Measurements from ENCODE around the gene FAM118A. TPM values are rescaled to one million over a fixed set of nuclear protein-coding genes. Genes with fewer than 3 reads are reported as not detected.
"Not testable (repeated sequence)": the region's sequence is repeated elsewhere in the genome, so short reads cannot be mapped to it uniquely, and the experiment has no call there.

The FAM118A gene
- total RNA-seq, 5 donors from 2014 or later (not counting 1 experiment from before 2014, with no cell fraction given) = 53.5 to 394 (median 154) TPM

DNA sequence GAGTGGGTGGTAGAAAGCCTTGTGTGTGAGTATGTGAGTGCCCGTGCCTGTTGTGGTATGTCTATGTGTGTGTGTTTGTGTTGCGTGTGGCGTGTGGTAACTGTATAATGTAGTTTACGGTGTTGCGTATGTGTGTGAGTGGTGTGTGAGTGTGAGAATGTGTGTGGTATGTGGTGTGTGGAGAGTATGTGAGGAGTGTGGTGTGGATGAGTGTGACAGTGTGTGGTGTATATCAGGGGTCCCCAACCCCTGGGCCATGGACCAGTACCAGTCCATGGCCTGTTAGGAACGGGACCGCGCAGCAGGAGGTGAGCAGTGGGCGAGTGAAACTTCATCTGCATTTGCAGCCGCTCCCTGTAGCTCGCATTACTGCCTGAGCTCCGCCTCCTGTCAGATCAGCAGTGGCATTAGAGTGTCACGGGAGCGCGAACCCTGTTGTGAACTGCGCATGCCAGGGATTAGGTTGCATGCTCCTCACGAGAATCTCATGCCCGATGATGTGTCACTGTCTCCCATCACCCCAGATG lies 19.3 kb upstream of the FAM118A start:
- Mint-ChIP-seq H3K9me3 (no peaks in the 10 kb centered on the region), H3K36me3 (no peaks in the 10 kb centered on the region), H3K27me3 (peaks cover 0 to 3% of the 10 kb centered on the region in 2 donors), H3K27ac (no peak overlapping the region), H3K4me3 (no peak overlapping the region), H3K4me1 (peaks cover 0 to 9% (median 2%) of the 10 kb centered on the region in 3 donors)
- Histone ChIP-seq H3K9me3 (no peaks in the 10 kb centered on the region), H3K4me3 (ENCODE audit: control insufficient read depth in 1 of 2, extremely low read depth in 1 of 2, low read length in 1 of 2) (no peak overlapping the region), H3K27ac (ENCODE audit: low read length) (no peak overlapping the region), H3K27me3 (replicated peaks in 1 of 2; ENCODE audit: control insufficient read depth in 2 of 2, extremely low read depth in 1 of 2, insufficient read depth in 2 of 2, low read length in 1 of 2) (peaks cover 0 to 17% of the 10 kb centered on the region in 2 experiments), H3K4me1 (ENCODE audit: control insufficient read depth in 1 of 2, extremely low read depth in 1 of 2, insufficient read depth in 2 of 2, low read length in 2 of 2) (peaks cover 0 to 20% of the 10 kb centered on the region in 2 experiments), H3K36me3 (ENCODE audit: control insufficient read depth in 2 of 2, extremely low read depth in 1 of 2, insufficient read depth in 1 of 2, low read length in 1 of 2) (no peaks in the 10 kb centered on the region)
- 94% methylated on average over 16 of the region's 18 CpGs for WGBS (ENCODE audit: insufficient coverage)
- ChIA-PET POLR2A (no interaction called here), CTCF (no interaction called here)
- DNase-seq = no peak
- peak in 1 of 4 experiments; percentile 39 for ATAC-seq (replicated peaks in 1 of 4)

DNA sequence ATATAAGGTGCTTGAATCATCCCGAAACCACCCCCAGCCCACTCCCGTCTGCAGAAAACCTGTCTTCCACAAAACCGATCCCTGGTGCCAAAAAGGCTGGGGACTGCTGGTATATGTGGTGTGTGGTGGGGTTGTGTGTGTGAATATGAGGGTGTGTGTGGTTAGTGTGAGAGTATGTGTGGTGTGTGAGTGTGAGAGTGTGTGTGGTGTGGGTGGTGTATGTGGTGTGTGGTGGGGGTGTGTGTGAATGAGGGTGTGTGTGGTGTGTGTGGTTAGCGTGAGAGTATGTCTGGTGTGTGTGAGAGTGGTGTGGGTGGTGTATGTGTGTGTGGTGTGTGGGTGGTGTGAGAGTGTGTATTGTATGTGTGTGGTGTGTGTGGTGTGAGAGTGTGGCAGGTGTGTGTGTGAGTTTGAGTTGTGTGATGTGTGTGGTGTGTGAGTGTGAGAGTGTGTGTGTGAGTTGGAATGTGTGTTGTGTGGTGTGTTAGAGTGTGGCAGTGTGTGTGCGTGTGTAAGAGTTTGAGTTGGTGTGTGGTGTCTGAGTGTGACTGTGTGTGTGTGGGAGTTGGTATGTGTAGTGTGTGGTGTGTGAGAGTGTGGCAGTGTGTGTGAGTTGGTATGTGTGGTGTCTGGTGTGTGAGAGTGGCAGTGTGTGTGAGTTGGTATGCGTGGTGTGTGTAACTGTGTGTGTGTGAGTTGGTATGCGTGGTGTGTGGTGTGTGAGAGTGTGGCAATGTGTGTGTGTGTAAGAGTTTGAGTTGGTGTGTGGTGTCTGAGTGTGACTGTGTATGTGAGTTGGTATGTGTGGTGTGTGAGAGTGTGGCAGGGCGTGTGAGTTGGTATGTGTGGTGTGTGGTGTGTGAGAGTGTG lies 18.4 kb upstream of the FAM118A start:
- DNase-seq (peak in 2 of 35 experiments; percentile 21 to 43), ATAC-seq (replicated peaks in 1 of 4) (no peak)
- Histone ChIP-seq H3K9me3 (no peaks in the 10 kb centered on the region), H3K27ac (ENCODE audit: low read length) (no peak overlapping the region), H3K36me3 (ENCODE audit: control insufficient read depth in 2 of 2, extremely low read depth in 1 of 2, insufficient read depth in 1 of 2, low read length in 1 of 2) (no peaks in the 10 kb centered on the region), H3K4me3 (ENCODE audit: control insufficient read depth in 1 of 2, extremely low read depth in 1 of 2, low read length in 1 of 2) (no peak overlapping the region), H3K27me3 (replicated peaks in 1 of 2; ENCODE audit: control insufficient read depth in 2 of 2, extremely low read depth in 1 of 2, insufficient read depth in 2 of 2, low read length in 1 of 2) (peaks cover 0 to 11% of the 10 kb centered on the region in 2 experiments), H3K4me1 (ENCODE audit: control insufficient read depth in 1 of 2, extremely low read depth in 1 of 2, insufficient read depth in 2 of 2, low read length in 2 of 2) (peaks cover 0 to 29% of the 10 kb centered on the region in 2 experiments)
- H3K4me1 Mint-ChIP-seq = peaks cover 5 to 16% (median 9%) of the 10 kb centered on the region in 3 donors
- POLR2A ChIA-PET = no interaction called here
- no peaks in the 10 kb centered on the region for H3K36me3 Mint-ChIP-seq
- H3K9me3 Mint-ChIP-seq = no peaks in the 10 kb centered on the region
- H3K27ac Mint-ChIP-seq = no peak overlapping the region
- CTCF ChIA-PET = no interaction called here
- H3K4me3 Mint-ChIP-seq = no peak overlapping the region
- 81% methylated on average over 5 of the region's 8 CpGs for WGBS (ENCODE audit: insufficient coverage)
- H3K27me3 Mint-ChIP-seq = no peaks in the 10 kb centered on the region

DNA sequence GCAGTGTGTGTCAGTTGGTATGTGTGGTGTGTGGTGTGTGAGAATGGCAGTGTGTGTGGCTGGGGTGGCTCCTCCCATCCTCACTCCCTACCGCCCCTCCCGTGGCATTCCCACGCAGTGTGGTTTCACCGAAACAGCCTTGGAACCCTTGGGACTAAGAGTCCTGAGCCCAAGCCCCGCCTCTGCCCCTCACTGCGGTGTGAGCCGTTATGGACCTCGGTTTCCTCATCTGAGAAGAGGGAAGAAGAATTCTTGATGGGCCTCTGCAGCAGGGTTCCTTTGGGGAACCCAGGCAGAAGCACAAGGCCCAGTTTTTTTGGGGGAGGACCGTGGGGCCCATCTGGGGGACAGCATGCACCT lies 17.8 kb upstream of the FAM118A start:
- ChIA-PET POLR2A (no interaction called here), CTCF (no interaction called here)
- H3K36me3 ChIP-seq (ENCODE audit: control insufficient read depth in 2 of 2, extremely low read depth in 1 of 2, insufficient read depth in 1 of 2, low read length in 1 of 2) = no peaks in the 10 kb centered on the region
- H3K9me3 ChIP-seq = no peaks in the 10 kb centered on the region
- H3K9me3 Mint-ChIP-seq = no peaks in the 10 kb centered on the region
- 95% methylated on average over 6 of the region's 9 CpGs for WGBS (ENCODE audit: insufficient coverage)
- no peak overlapping the region for H3K4me3 ChIP-seq (ENCODE audit: control insufficient read depth in 1 of 2, extremely low read depth in 1 of 2, low read length in 1 of 2)
- no peak overlapping the region for H3K27ac ChIP-seq (ENCODE audit: low read length)
- no peak overlapping the region for H3K4me3 Mint-ChIP-seq
- H3K27me3 ChIP-seq (replicated peaks in 1 of 2; ENCODE audit: control insufficient read depth in 2 of 2, extremely low read depth in 1 of 2, insufficient read depth in 2 of 2, low read length in 1 of 2) = peaks cover 0 to 10% of the 10 kb centered on the region in 2 experiments
- no peak overlapping the region for H3K27ac Mint-ChIP-seq
- no peaks in the 10 kb centered on the region for H3K36me3 Mint-ChIP-seq
- DNase-seq (no peak), ATAC-seq (replicated peaks in 1 of 4) (no peak)
- peaks cover 11 to 22% (median 15%) of the 10 kb centered on the region in 3 donors for H3K4me1 Mint-ChIP-seq
- H3K27me3 Mint-ChIP-seq = no peaks in the 10 kb centered on the region
- peaks cover 5 to 35% of the 10 kb centered on the region in 2 experiments for H3K4me1 ChIP-seq (ENCODE audit: control insufficient read depth in 1 of 2, extremely low read depth in 1 of 2, insufficient read depth in 2 of 2, low read length in 2 of 2)

DNA sequence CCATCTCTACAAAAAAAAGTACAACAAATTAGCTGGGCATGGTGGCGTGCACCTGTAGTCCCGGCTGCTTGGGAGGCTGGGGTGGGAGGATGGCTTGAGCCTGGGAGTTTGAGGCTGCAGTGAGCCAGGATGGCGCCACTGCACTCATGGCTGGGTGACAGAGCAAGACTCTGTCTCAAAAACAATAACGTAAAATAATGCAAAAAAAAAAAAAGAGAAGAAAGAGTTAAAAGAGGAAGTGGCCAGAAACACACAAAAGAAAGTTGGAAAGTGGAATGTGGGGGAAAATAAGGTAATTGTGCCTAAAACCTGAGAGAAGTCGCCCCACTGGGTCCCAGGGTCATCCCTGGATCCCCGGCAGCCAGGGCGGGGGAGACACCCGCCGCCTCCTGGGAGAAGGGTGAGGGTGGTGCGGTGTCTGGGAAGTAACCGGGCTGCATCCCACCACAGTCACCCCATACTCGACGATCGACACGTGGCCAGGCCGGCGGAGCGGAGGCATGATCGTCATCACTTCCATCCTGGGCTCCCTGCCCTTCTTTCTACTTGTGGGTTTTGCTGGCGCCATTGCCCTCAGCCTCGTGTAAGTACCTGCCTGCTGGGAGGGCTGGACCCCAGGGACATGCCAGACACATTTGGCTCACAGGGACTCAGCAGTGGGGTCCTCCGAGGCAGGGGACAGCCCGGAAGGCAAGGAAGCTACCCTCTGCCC lies 16.8 kb upstream of the FAM118A start:
- 79% methylated on average over 13 of the region's 23 CpGs for WGBS (ENCODE audit: insufficient coverage)
- peaks cover 14 to 26% (median 21%) of the 10 kb centered on the region in 3 donors for H3K4me1 Mint-ChIP-seq
- no peaks in the 10 kb centered on the region for H3K36me3 Mint-ChIP-seq
- POLR2A ChIA-PET = no interaction called here
- no peak overlapping the region for H3K4me3 ChIP-seq (ENCODE audit: control insufficient read depth in 1 of 2, extremely low read depth in 1 of 2, low read length in 1 of 2)
- H3K27ac ChIP-seq (ENCODE audit: low read length) = no peak overlapping the region
- peak overlapping the region in 1 of 2 donors; percentile 55 for H3K27ac Mint-ChIP-seq
- no peaks in the 10 kb centered on the region for H3K9me3 Mint-ChIP-seq
- no peaks in the 10 kb centered on the region for H3K27me3 Mint-ChIP-seq
- no peak overlapping the region for H3K4me3 Mint-ChIP-seq
- no peaks in the 10 kb centered on the region for H3K36me3 ChIP-seq (ENCODE audit: control insufficient read depth in 2 of 2, extremely low read depth in 1 of 2, insufficient read depth in 1 of 2, low read length in 1 of 2)
- H3K9me3 ChIP-seq = no peaks in the 10 kb centered on the region
- CTCF ChIA-PET = no interaction called here
- H3K27me3 ChIP-seq (replicated peaks in 1 of 2; ENCODE audit: control insufficient read depth in 2 of 2, extremely low read depth in 1 of 2, insufficient read depth in 2 of 2, low read length in 1 of 2) = peaks cover 0 to 3% of the 10 kb centered on the region in 2 experiments
- no peak for ATAC-seq (replicated peaks in 1 of 4)
- DNase-seq = no peak
- peaks cover 6 to 42% of the 10 kb centered on the region in 2 experiments for H3K4me1 ChIP-seq (ENCODE audit: control insufficient read depth in 1 of 2, extremely low read depth in 1 of 2, insufficient read depth in 2 of 2, low read length in 2 of 2)

DNA sequence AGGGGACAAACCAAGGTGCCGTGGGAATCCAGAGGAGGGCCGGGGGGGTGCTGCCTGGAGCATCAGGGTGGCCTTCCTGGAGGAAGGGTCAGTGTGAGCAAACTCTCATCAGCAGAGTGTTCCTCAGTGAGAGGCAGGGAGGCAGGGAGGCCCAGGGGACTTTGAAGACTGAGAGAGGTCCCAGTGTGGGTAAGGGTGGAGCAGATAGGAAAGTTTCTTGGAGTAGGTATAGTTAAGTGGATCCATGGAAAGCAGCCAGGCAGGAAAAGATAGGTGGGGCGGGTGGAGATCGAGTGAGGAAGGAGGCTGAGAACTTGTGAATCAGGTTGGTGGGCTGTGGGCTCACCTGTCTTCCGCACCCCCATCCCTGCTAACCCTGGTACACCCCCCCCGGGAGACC lies 15.7 kb upstream of the FAM118A start:
- ChIA-PET POLR2A (no interaction called here), CTCF (no interaction called here)
- Histone ChIP-seq H3K4me1 (ENCODE audit: control insufficient read depth in 1 of 2, extremely low read depth in 1 of 2, insufficient read depth in 2 of 2, low read length in 2 of 2) (peaks cover 6 to 45% of the 10 kb centered on the region in 2 experiments), H3K4me3 (ENCODE audit: control insufficient read depth in 1 of 2, extremely low read depth in 1 of 2, low read length in 1 of 2) (no peak overlapping the region), H3K36me3 (ENCODE audit: control insufficient read depth in 2 of 2, extremely low read depth in 1 of 2, insufficient read depth in 1 of 2, low read length in 1 of 2) (no peaks in the 10 kb centered on the region), H3K27me3 (replicated peaks in 1 of 2; ENCODE audit: control insufficient read depth in 2 of 2, extremely low read depth in 1 of 2, insufficient read depth in 2 of 2, low read length in 1 of 2) (peaks cover 0 to under 1% of the 10 kb centered on the region in 2 experiments), H3K27ac (ENCODE audit: low read length) (no peak overlapping the region), H3K9me3 (no peaks in the 10 kb centered on the region)
- peaks cover 22 to 26% (median 26%) of the 10 kb centered on the region in 3 donors for H3K4me1 Mint-ChIP-seq
- peak overlapping the region; percentile 72 to 76 for H3K27ac Mint-ChIP-seq
- 90% methylated on average over 4 of the region's 6 CpGs for whole genome bisulfite sequencing (ENCODE audit: insufficient coverage)
- no peak overlapping the region for H3K4me3 Mint-ChIP-seq
- H3K27me3 Mint-ChIP-seq = no peaks in the 10 kb centered on the region
- ATAC-seq (replicated peaks in 1 of 4) = no peak
- no peaks in the 10 kb centered on the region for H3K9me3 Mint-ChIP-seq
- no peak for DNase-seq
- H3K36me3 Mint-ChIP-seq = no peaks in the 10 kb centered on the region

DNA sequence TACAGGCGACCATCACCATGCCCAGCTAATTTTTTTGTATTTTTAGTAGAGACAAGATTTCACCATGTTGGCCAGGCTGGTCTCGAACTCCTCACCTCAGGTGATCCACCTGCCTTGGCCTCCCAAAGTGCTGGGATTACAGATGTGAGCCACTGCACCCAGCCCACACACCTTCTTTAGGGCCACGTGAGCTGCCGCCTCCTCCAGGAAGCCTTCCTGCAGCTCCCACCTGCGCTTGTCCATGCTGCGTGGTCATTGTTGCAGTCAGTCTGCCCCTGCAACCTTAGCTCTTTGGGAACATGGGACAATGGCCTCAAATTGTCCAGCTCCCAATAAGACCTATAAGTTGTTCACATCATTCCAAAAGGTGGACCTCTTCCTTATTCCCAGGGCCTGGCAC lies 14.7 kb upstream of the FAM118A start:
- H3K9me3 ChIP-seq; CTCF ChIA-PET; H3K4me3 ChIP-seq (ENCODE audit: control insufficient read depth in 1 of 2, extremely low read depth in 1 of 2, low read length in 1 of 2); ATAC-seq (replicated peaks in 1 of 4); H3K36me3 Mint-ChIP-seq; POLR2A ChIA-PET; H3K9me3 Mint-ChIP-seq; H3K27me3 ChIP-seq (replicated peaks in 1 of 2; ENCODE audit: control insufficient read depth in 2 of 2, extremely low read depth in 1 of 2, insufficient read depth in 2 of 2, low read length in 1 of 2); H3K27ac ChIP-seq (ENCODE audit: low read length); H3K27me3 Mint-ChIP-seq; H3K36me3 ChIP-seq (ENCODE audit: control insufficient read depth in 2 of 2, extremely low read depth in 1 of 2, insufficient read depth in 1 of 2, low read length in 1 of 2); H3K4me3 Mint-ChIP-seq; DNase-seq: not testable (repeated sequence)
- Mint-ChIP-seq H3K4me1 (peaks cover 26 to 29% (median 28%) of the 10 kb centered on the region in 3 donors), H3K27ac (peak overlapping the region in 1 of 2 donors; percentile 55)
- peaks cover 6 to 45% of the 10 kb centered on the region in 2 experiments for H3K4me1 ChIP-seq (ENCODE audit: control insufficient read depth in 1 of 2, extremely low read depth in 1 of 2, insufficient read depth in 2 of 2, low read length in 2 of 2)
- WGBS (ENCODE audit: insufficient coverage) = 100% methylated on average over 5 of the region's 6 CpGs
